Stomach smooth muscle (tissue), 2 donors: ENCODE measurements around the gene RNF183.

ENCODE experiments used
- H3K27ac ChIP-seq: one replicate; pipeline ENCODE4 v1.7.0; 2013; ENCODE audit warnings: mild to moderate bottlenecking, low read length, inconsistent platforms
- H3K27me3 ChIP-seq, 2 donors: one replicate each; pipeline ENCODE4 v1.7.0; 2013; ENCODE audit warnings: low read length in 2 of 2; ENCODE audit not compliant: insufficient read depth in 2 of 2, control insufficient read depth in 1 of 2
- H3K36me3 ChIP-seq, 2 donors: one replicate each; pipeline ENCODE4 v1.7.0; 2013; ENCODE audit warnings: low read length in 2 of 2; ENCODE audit not compliant: control insufficient read depth in 2 of 2, insufficient read depth in 2 of 2
- H3K4me1 ChIP-seq: one replicate; pipeline ENCODE4 v1.7.0; 2013; ENCODE audit warnings: low read length; ENCODE audit not compliant: control insufficient read depth, insufficient read depth
- H3K4me3 ChIP-seq, 2 donors: one replicate each; pipeline ENCODE4 v1.7.0; 2013; ENCODE audit warnings: low read length in 2 of 2
- H3K9ac ChIP-seq, 2 donors: one replicate each; pipeline ENCODE4 v1.7.0; 2013; ENCODE audit warnings: low read length in 2 of 2, mild to moderate bottlenecking in 1 of 2
- H3K9me3 ChIP-seq, 2 donors: one replicate each; pipeline ENCODE4 v1.7.0; 2013; ENCODE audit warnings: low read length in 2 of 2; ENCODE audit not compliant: control insufficient read depth in 2 of 2
- donor health status: healthy.
- donor health status: Pancreatic carcinoma.

RNF183 gene

DNA sequence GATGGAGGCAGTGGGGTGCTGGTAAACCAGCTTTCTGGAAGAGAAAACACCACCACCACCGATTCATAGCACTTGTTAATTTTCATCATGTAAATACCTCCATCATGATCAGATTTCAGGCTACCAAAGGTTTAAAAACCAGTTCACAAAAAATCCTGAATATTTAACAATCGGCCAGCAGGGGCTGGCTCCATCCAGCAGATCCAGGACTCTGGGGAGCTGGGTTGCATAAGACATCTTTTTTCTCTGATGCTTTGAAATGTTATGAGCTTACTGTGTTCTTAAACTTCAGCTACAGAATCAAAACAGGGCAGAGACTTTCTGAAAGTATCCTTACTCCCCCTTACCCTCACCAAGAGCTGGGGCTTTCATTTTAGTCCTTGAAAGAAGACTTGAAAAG lies 14.6 kb upstream of the RNF183 start:
- Histone ChIP-seq H3K4me1 (no peaks in the 10 kb centered on the region), H3K9ac (no peak overlapping the region), H3K4me3 (no peak overlapping the region), H3K9me3 (no peaks in the 10 kb centered on the region), H3K27ac (no peak overlapping the region), H3K27me3 (no peaks in the 10 kb centered on the region), H3K36me3 (peaks cover 15 to 28% of the 10 kb centered on the region in 2 donors)

DNA sequence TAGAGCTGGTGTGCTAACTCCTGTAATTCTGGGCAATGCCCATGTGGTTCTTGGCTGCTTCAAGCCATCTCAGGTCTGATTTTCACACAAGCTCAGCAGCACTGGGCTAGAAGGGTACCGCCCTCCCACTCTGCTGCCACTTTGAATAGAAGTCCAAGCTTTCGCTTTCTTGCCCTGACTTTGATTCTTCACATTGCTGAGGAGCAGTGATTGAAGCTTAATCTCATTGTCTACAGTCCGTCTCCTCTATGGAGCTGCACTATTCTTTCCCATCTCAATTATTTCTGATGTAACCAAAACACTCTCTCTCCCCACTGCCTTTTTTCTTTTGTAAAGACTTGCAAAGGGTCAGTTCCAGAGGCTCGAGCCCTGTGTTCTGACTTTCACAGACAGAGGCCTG lies 12.9 kb upstream of the RNF183 start:
- no peak overlapping the region for H3K9ac ChIP-seq
- no peaks in the 10 kb centered on the region for H3K4me1 ChIP-seq
- peaks cover 15 to 23% of the 10 kb centered on the region in 2 donors for H3K36me3 ChIP-seq
- no peaks in the 10 kb centered on the region for H3K27me3 ChIP-seq
- H3K9me3 ChIP-seq = no peaks in the 10 kb centered on the region
- no peak overlapping the region for H3K4me3 ChIP-seq
- no peak overlapping the region for H3K27ac ChIP-seq

DNA sequence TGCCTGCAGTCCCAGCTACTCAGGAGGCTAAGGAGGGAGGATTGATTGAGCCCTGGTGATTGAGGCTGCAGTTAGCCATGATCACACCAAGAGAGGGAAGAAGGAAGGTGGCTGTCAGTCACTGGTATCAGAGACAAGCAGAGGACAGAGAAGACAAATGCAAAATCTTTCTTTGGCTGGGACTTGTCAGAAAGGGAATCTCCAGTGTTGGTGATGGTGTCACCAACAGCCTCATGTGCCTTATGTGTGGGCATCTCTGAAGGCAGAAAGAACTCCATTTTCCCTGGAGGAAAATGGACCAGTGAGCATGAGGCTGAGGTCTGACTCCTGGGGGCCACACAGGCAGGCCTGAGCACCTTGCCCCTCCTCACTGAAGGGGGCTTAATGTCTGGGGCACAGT lies 12.1 kb upstream of the RNF183 start:
- H3K9ac ChIP-seq = no peak overlapping the region
- no peak overlapping the region for H3K27ac ChIP-seq
- H3K9me3 ChIP-seq = no peaks in the 10 kb centered on the region
- H3K4me1 ChIP-seq = no peaks in the 10 kb centered on the region
- H3K36me3 ChIP-seq = peaks cover 12 to 18% of the 10 kb centered on the region in 2 donors
- no peaks in the 10 kb centered on the region for H3K27me3 ChIP-seq
- H3K4me3 ChIP-seq = no peak overlapping the region

DNA sequence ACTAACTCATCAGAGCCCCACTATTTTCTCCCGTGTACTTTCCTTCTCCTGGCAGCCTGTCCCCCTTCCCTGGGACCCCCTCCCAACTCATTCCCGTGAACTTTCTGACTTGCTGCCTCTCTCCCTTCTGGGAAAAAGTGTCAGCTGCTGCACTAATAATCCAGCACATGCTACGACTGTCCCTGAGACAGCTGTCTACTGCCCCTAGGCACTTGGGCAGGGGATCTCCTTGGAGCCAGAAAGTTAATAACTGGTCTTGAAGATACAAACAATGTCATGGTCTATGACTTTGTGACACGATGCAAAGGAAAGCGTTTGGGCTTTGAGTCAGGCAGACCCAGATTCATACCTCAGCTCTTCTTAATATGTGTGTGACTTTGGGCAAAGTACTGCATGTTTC lies 10.1 kb upstream of the RNF183 start:
- Histone ChIP-seq H3K36me3 (peaks cover 1 to 11% of the 10 kb centered on the region in 2 donors), H3K9me3 (no peaks in the 10 kb centered on the region), H3K4me1 (no peaks in the 10 kb centered on the region)

DNA sequence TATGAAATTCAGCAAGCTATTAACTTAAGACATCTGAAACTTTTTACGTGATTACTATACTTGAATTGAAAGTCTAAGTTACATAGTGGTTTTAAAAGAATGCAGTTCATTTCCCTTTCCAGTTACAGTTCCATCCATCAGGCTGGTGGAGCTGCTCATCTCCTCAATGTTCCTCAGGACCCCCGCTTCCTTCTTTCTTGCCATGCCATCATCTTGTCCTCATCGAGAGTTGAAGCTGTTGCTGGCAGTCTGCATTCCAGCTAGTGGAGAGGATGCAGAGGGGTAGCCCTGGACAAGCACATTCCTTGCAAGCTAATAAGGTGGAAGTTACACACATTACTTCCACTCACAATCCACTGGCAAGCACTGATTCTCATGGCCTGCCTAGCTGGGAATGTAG lies 8.8 kb upstream of the RNF183 start:
- Histone ChIP-seq H3K27me3 (no peaks in the 10 kb centered on the region), H3K36me3 (peaks cover 0 to 5% of the 10 kb centered on the region in 2 donors), H3K9me3 (no peaks in the 10 kb centered on the region), H3K27ac (no peak overlapping the region), H3K4me1 (no peaks in the 10 kb centered on the region), H3K9ac (no peak overlapping the region), H3K4me3 (no peak overlapping the region)

More for the DNA sequence above, 10.1 kb upstream of the RNF183 start:
- Histone ChIP-seq H3K9ac (no peak overlapping the region), H3K4me3 (no peak overlapping the region), H3K27me3 (no peaks in the 10 kb centered on the region), H3K27ac (no peak overlapping the region)

DNA sequence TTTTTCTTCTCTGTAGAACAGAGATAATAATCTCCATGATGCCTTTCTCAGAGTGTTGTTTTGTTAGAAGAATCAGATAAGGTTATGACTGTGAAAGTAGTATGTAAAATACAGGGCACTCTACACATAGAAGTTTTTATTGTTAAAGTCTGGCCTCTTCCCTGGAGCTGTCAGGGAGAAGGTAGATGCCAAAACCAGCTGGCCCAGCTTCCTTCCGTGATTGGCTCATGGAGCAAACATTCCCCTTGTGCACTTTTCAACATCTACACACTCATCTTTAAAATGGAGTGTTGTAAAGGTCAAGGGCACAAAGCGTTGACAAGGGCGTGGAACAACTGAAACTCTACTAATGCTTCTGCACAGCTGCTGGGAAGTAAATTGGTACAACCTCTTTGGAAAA lies 7.4 kb upstream of the RNF183 start:
- Histone ChIP-seq H3K27ac (no peak overlapping the region), H3K9ac (no peak overlapping the region)

DNA sequence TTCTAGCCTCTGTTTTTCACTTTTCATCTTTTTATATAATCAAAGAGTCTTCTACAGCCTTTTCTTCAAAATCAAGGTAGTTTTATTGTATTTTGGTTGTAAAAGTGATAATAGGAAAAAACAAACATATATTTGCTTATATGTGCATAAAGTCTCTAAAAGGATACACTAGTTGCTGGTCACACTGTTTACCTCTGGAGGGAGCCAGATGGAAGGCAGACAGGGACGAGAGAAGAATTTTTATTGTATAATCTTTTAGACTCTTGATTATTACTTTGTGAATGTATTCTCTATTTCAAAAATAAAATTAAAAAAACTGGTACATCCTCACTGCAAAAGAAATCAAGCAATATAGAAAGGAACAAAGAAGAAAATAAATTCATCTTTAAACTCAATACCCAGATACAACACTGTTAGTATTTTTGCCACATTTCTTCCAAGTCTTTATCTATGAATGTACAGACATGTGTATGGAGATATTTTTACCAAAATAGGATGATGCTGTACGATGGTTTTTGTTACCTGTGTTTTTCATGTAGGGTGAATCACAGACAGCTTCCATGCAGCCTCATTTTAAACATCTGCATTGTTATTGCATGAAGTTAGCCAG lies 6.1 kb upstream of the RNF183 start:
- no peak overlapping the region for H3K27ac ChIP-seq
- no peak overlapping the region for H3K4me3 ChIP-seq
- H3K9me3 ChIP-seq = no peaks in the 10 kb centered on the region

More for the DNA sequence above, 7.4 kb upstream of the RNF183 start:
- Histone ChIP-seq H3K4me3 (no peak overlapping the region), H3K27me3 (no peaks in the 10 kb centered on the region), H3K36me3 (no peaks in the 10 kb centered on the region), H3K9me3 (no peaks in the 10 kb centered on the region), H3K4me1 (no peaks in the 10 kb centered on the region)

DNA sequence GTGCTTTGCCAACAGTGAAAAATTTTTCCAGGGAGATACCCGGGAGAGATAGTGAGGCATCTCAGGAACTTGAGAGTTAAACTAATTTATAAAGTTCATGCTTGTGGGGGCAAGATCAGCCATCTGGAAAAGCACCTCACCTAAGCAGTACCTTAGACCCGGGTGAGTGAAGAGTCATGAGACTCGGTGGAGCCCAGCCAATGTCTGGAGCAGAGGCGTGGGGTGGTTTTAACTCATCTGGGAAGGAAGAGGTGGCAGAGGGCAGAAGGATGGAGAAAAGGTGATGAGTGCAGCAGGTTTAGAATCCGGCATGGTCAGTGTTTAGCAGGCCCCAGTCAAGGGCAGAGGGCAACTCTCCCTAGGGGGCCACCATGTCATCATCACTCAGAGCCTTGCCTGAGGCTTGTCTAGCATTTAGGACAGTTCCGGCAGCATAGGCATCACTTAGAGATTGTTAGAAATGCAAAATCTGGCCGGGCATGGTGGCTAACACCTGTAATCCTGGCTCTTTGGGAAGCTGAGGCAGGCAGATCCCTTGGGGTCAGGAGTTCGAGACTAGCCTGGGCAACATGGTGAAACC lies 4.3 kb upstream of the RNF183 start:
- Histone ChIP-seq H3K27ac (no peak overlapping the region), H3K4me3 (no peak overlapping the region), H3K9me3 (no peaks in the 10 kb centered on the region), H3K36me3 (no peaks in the 10 kb centered on the region), H3K27me3 (peaks cover 0 to 2% of the 10 kb centered on the region in 2 donors), H3K4me1 (no peaks in the 10 kb centered on the region), H3K9ac (no peak overlapping the region)

More for the DNA sequence above, 6.1 kb upstream of the RNF183 start:
- H3K9ac ChIP-seq = no peak overlapping the region
- no peaks in the 10 kb centered on the region for H3K36me3 ChIP-seq
- H3K27me3 ChIP-seq = no peaks in the 10 kb centered on the region
- no peaks in the 10 kb centered on the region for H3K4me1 ChIP-seq

DNA sequence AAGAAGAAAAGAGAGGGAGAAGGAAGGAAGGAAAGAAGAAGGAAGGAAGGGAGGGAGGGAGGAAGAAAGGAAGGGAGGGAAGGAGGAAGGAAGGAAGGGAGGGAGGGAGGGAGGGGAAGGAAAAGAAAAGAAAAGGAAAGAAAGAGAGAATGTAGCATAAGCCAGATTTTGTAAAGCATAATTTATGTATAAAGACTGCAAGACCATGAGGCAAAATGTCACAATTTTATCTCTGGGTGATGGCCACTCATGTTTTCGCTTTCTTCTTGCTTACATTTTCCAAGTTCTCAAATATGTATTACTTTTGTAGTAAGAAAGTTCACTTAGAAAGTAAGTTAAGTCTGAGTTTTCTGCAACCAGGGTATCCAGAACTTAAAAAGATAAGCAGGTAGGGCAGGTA lies 3.4 kb upstream of the RNF183 start:
- Histone ChIP-seq H3K9ac (no peak overlapping the region), H3K27ac (no peak overlapping the region), H3K27me3 (peaks cover 0 to 2% of the 10 kb centered on the region in 2 donors), H3K36me3 (no peaks in the 10 kb centered on the region), H3K9me3 (no peaks in the 10 kb centered on the region), H3K4me1 (no peaks in the 10 kb centered on the region), H3K4me3 (no peak overlapping the region)

DNA sequence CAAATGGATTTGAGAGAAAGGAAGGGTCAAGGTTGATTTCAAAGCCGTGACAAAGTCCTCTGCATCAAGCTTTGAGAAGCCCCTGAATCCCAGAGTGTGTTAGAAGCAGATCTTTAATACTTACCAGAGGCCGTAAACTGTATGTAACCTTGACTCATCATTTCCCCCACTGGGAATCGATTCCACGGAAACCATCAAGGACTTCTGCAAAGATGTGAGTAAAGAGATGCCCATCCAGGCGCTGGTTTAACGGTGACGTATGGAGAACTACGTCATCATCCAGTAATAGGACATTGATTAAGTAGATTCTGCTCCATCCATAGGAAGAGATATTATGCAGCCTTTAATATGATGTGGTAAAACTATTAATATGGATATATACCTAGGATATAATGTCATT lies 1.6 kb downstream of the RNF183 start:
- Histone ChIP-seq H3K4me1 (no peaks in the 10 kb centered on the region), H3K9ac (no peak overlapping the region), H3K4me3 (no peak overlapping the region), H3K27me3 (peaks cover 0 to 2% of the 10 kb centered on the region in 2 donors), H3K27ac (no peak overlapping the region), H3K9me3 (no peaks in the 10 kb centered on the region), H3K36me3 (no peaks in the 10 kb centered on the region)

DNA sequence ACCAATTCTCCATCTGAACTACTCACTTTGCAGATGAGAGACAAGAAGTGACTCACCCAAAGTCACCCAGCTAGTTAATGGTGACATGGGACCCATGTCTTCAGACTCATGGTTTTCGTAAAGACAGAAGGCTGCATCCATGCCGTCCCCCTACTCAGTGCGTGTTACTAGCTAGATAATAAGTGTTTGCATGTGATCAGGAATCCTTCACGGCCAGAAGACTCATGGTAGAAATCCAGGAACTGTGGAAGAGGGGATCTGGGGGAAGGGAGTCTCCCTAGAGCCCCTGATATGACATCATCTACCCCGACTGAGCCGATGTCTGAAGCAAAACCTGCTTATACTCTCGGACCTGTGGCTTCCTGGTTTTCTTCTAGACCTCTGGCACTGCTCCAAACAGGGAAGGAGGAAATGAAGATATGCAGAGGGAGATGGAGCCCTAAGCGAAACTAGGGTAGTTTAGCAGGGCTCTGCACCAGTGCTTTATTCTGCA lies 3.3 kb downstream of the RNF183 start:
- no peaks in the 10 kb centered on the region for H3K9me3 ChIP-seq
- H3K36me3 ChIP-seq = no peaks in the 10 kb centered on the region
- H3K27me3 ChIP-seq = peaks cover 0 to 2% of the 10 kb centered on the region in 2 donors
- H3K4me3 ChIP-seq = no peak overlapping the region
- no peaks in the 10 kb centered on the region for H3K4me1 ChIP-seq
- no peak overlapping the region for H3K9ac ChIP-seq
- H3K27ac ChIP-seq = no peak overlapping the region
